Neural cell (in vitro differentiated cells): ENCODE measurements around the gene SRCAP.

Experiments used
- EP300 ChIP-seq: fragments of 450-650 bp; conservative IDR thresholded peaks from 2 replicates; pipeline ENCODE4 v1.6.1; 2014; ENCODE audit warnings: antibody characterized with exemption, mild to moderate bottlenecking, moderate library complexity; ENCODE audit not compliant: poor library complexity, severe bottlenecking
- MXI1 ChIP-seq: fragments of 450-650 bp; conservative IDR thresholded peaks from 2 replicates; pipeline ENCODE4 v1.6.1; 2014; ENCODE audit warnings: antibody characterized with exemption, mild to moderate bottlenecking; ENCODE audit not compliant: poor library complexity, severe bottlenecking
- POLR2AphosphoS5 ChIP-seq: IDR thresholded peaks from 2 replicates; pipeline ENCODE4 v1.6.1; 2012
- REST ChIP-seq: IDR thresholded peaks from 2 replicates; pipeline ENCODE4 v1.6.1; 2012; ENCODE audit warnings: borderline replicate concordance
- TF ChIP-seq, protein P1 (sequence below): fragments of 450-650 bp; IDR thresholded peaks from 2 replicates; pipeline ENCODE4 v1.5.1; 2014; ENCODE audit warnings: antibody characterized with exemption, mild to moderate bottlenecking, moderate library complexity; ENCODE audit not compliant: poor library complexity, severe bottlenecking

GRCh38 chr16:30665830-30666190 is 33.2 kb upstream of the SRCAP start:
- TF ChIP-seq, protein P1, sequence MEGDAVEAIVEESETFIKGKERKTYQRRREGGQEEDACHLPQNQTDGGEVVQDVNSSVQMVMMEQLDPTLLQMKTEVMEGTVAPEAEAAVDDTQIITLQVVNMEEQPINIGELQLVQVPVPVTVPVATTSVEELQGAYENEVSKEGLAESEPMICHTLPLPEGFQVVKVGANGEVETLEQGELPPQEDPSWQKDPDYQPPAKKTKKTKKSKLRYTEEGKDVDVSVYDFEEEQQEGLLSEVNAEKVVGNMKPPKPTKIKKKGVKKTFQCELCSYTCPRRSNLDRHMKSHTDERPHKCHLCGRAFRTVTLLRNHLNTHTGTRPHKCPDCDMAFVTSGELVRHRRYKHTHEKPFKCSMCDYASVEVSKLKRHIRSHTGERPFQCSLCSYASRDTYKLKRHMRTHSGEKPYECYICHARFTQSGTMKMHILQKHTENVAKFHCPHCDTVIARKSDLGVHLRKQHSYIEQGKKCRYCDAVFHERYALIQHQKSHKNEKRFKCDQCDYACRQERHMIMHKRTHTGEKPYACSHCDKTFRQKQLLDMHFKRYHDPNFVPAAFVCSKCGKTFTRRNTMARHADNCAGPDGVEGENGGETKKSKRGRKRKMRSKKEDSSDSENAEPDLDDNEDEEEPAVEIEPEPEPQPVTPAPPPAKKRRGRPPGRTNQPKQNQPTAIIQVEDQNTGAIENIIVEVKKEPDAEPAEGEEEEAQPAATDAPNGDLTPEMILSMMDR = no peak
- TF ChIP-seq MXI1 (no peak), REST (no peak), POLR2AphosphoS5 (no peak), EP300 (no peak)
